Measurements from ENCODE around the gene CCL28.

DNA sequence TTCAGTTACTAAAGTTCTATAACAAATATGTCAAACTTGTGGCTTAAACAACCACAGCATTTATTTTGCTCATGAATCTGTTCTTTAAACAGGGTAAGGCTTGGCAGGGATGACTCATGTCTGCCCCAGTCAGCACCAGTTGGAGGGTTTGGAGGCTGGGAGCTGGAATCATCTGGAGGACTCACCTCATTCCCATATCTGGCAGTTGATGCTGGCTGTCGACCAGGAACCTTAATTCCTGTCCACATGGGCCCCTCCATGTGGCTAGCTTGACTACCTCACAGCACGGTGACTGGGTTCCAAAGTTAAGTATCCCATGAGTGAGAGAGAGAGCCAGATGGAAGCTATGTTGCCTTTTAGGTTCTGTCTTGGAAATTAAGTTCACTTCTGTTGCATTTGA is 13.8 kb upstream of the CCL28 start:
- TF ChIP-seq, protein P1, sequence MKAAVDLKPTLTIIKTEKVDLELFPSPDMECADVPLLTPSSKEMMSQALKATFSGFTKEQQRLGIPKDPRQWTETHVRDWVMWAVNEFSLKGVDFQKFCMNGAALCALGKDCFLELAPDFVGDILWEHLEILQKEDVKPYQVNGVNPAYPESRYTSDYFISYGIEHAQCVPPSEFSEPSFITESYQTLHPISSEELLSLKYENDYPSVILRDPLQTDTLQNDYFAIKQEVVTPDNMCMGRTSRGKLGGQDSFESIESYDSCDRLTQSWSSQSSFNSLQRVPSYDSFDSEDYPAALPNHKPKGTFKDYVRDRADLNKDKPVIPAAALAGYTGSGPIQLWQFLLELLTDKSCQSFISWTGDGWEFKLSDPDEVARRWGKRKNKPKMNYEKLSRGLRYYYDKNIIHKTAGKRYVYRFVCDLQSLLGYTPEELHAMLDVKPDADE (IDR thresholded peaks at IDR 0.05) = no peak
- TF ChIP-seq CTCF (conservative IDR thresholded peaks at IDR 0.05; ENCODE audit: low read depth in 2 of 2) (no peak), POLR2AphosphoS5 (IDR thresholded peaks at IDR 0.05; ENCODE audit: low read depth) (no peak)
